GM21825 (cell line): ENCODE measurements around the gene RPS6KB1.
"Not testable (repeated sequence)": the region's sequence is repeated elsewhere in the genome, so short reads cannot be mapped to it uniquely, and the experiment has no call there.

Experiments
- ATAC-seq: cut with Tn5 transposase; IDR thresholded peaks from one replicate; pipeline ENCODE4 v1.9.1; 2021; ENCODE audit warnings: mild to moderate bottlenecking, moderate library complexity; ENCODE audit not compliant: unreplicated experiment

The RPS6KB1 gene

GRCh38 chr17:59940697-59941096 lies 47.8 kb downstream of the RPS6KB1 start:
- not testable (repeated sequence) for ATAC-seq

DNA sequence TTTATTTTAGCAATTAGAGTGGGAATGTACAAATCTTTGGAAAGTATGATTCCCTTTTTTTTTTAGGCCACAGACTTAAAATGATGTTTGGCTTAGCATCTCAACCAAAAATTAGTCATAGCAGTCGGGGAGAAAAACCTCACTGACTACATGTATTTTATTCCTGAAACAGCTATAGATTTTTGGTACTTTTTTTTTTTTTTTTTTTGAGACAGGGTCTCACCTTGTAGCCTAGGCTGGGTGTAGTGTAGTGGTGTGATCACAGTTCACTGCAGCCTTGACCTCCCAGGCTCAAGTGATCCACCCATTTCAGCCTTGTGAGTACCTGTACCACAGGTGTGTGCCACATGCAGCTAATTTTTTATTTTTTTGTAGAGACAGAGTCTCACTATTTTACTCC lies 48.2 kb downstream of the RPS6KB1 start:
- no peak for ATAC-seq

DNA sequence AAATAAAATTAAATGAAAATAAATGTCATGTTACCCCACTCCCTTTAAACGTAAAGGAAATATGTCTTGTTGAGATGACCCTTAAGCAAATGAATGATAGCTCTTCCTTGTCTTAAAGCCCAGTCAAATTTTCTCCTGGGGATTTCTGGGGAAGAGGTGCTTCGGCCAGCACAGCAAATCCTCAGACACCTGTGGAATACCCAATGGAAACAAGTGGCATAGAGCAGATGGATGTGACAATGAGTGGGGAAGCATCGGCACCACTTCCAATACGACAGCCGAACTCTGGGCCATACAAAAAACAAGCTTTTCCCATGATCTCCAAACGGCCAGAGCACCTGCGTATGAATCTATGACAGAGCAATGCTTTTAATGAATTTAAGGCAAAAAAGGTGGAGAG lies 53.5 kb downstream of the RPS6KB1 start:
- not testable (repeated sequence) for ATAC-seq

- not testable (repeated sequence) for ATAC-seq
Observed at GRCh38 chr17:59947310-59947709, 54.4 kb downstream of the RPS6KB1 start.

- ATAC-seq = no peak
Observed at GRCh38 chr17:59950049-59950448, 57.1 kb downstream of the RPS6KB1 start.

GRCh38 chr17:59954856-59955255 lies 61.9 kb downstream of the RPS6KB1 start:
- no peak for ATAC-seq

GRCh38 chr17:59959574-59959973 lies 66.7 kb downstream of the RPS6KB1 start:
- not testable (repeated sequence) for ATAC-seq

DNA sequence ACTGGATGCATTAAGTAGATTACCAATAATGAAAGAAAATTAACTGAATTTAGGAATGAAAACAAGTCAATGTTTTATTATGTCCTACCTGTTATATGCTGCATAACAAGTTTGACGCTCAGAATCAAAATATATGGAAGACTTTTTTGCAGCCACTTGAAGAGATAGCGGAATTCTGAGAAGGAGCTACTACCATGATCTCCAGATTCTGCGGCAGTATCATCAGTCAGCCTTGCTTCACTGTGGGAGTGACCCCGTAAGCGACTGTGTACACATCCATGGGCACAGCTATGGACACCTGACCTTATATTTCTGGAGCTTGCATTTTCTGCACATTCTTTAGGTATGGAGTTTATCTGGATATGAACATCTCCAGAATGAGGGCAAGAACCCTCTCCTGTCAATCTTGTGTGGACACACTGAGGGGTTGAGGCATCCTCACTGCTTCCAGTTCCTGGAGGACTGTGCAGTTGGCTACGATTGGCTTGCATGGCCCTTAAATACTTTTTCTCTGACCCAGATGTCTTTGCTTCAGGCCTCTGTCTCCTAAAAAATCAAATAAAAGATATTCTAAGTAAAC lies 69.9 kb downstream of the RPS6KB1 start:
- ATAC-seq = no peak

GRCh38 chr17:59963738-59964481 lies 71.0 kb downstream of the RPS6KB1 start:
- peak; percentile 35 for ATAC-seq

DNA sequence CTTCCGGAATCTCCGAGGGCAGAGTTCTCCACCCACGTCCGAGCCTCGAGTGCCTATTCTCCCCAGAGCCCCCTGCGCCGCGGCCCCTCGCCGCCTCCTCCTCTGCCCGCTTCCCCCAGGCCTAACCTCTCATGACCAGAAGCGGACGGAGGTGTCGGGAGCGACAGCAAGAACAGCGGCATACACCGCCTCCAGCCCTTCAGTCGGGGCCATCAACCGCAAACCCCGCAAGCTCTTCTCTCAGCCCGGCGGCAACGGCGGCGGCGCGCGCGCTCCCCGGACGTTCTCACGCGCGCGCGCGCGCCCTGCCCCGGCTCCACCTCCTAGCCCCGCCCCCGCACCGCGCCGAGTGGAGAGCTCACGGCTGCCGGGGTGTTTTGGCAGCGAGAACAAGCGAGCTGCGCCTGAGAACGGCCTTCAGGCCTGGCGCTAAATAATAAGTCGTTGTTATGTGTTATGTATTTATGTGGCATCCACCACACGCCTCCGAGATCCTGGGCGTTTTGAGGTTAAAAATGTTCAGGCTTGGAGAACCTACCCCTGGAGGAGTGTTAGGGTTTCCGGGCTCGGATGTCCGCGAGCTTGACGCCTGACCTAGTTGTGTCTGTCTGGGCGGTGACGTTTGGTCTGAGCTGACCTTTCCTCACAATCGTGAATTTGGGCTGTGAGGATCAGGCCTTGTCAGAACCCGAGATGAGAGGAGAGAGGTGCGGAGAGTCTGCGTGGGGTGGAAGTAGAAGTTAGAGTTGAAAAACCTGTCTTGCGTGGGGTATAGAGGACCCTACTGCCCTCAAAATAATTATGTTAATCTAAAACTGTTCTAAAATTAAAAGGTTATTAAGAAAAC lies 71.8 kb downstream of the RPS6KB1 start, which contains the start of gene RNFT1:
Gene RNFT1, minus strand, starts transcription at position 259 of the 847 bp plus-strand sequence. Its CDS starts 77 bp downstream, at position 182.
- peak; percentile 80 for ATAC-seq

DNA sequence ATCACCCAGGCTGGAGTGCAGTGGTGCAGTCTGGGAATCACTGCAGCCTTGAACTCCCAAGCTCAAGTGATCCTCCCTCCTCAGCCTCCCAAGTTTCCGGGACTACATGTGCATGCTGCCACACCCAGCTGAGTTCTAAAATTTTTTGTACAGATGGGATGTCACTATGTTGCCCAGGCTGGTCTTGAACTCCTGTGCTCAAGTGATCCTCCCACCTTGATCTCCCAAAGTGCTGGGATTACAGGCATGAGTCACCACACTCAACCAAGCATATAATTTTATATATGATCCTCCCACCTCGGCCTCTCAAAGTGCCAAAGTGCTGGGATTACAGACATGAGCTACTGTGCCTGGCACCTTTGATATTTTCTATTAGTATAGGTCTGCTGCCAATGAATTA lies 78.8 kb downstream of the RPS6KB1 start:
- ATAC-seq = not testable (repeated sequence)

- ATAC-seq = no peak
Observed at GRCh38 chr17:59972778-59973177, 79.9 kb downstream of the RPS6KB1 start.

- ATAC-seq = not testable (repeated sequence)
Observed at GRCh38 chr17:59973483-59973882, 80.6 kb downstream of the RPS6KB1 start.

DNA sequence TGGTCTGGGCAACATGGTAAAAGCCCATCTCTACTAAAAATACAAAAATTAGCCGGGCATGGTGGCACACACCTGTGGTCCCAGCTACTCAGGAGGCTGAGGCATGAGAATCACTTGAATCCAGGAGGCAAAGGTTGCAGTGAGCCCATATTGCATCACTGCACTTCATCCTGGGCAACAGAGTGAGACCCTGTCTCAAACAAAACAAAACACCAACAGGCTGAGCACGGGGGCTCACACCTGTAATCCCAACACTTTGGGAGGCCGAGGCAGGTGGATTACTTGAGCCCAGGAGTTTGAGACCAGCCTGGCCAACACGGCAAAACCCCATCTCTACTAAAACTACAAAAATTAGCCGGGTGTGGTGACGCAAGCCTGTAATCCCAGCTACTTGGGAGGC lies 82.2 kb downstream of the RPS6KB1 start:
- not testable (repeated sequence) for ATAC-seq

DNA sequence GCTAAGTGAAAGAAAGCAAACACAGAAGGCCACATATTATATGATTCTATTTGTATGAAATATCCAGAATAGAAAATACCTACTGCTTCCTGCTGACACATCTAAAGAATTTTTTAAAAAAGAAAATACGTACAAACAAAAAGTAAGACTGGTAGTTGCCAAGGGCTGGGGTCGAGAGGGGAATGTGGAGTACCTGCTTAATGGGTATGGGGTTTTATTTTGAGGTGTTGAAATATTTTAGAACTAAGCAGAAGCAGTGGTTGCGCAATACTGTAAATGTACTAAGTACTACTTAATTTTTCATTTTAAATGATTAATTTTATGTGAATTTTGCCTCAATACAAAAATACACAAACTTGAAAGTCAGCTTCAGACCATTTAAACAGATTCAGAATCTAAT lies 103.7 kb downstream of the RPS6KB1 start:
- not testable (repeated sequence) for ATAC-seq
